ENCODE data around the gene RNFT2.

RNFT2 gene

GRCh38 chr12:116843085-116843484, 105.0 kb downstream of the RNFT2 start:
- no peak overlapping the region for H3K4me3 ChIP-seq
- TF ChIP-seq CTCF (IDR thresholded peaks at IDR 0.05), result no peak
- no peak for DNase-seq (ENCODE audit: low spot score)
- H3K27ac ChIP-seq, result no peak overlapping the region

- no peak for TF ChIP-seq CTCF (IDR thresholded peaks at IDR 0.05)
- Histone ChIP-seq H3K27ac (no peak overlapping the region), H3K4me3 (no peak overlapping the region)
- DNase-seq (ENCODE audit: low spot score), result no peak
These were observed 111.1 kb downstream of the RNFT2 start for GRCh38 chr12:116849216-116849615.

- H3K4me3 ChIP-seq, result no peak overlapping the region
- no peak for DNase-seq (ENCODE audit: low spot score)
- no peak overlapping the region for H3K27ac ChIP-seq
- no peak for TF ChIP-seq CTCF (IDR thresholded peaks at IDR 0.05)
These were observed 114.2 kb downstream of the RNFT2 start for GRCh38 chr12:116852303-116852702.

- DNase-seq (ENCODE audit: low spot score), result no peak
- H3K4me3 ChIP-seq, result no peak overlapping the region
- no peak overlapping the region for H3K27ac ChIP-seq
- TF ChIP-seq CTCF (IDR thresholded peaks at IDR 0.05), result no peak
These were observed 115.4 kb downstream of the RNFT2 start for GRCh38 chr12:116853507-116853906.

- no peak overlapping the region for H3K27ac ChIP-seq
- DNase-seq (ENCODE audit: low spot score), result no peak
- TF ChIP-seq CTCF (IDR thresholded peaks at IDR 0.05), result no peak
- H3K4me3 ChIP-seq, result no peak overlapping the region
These were observed 117.8 kb downstream of the RNFT2 start for GRCh38 chr12:116855744-116856470.

- no peak for TF ChIP-seq CTCF (IDR thresholded peaks at IDR 0.05)
- H3K27ac ChIP-seq, result no peak overlapping the region
These were observed 118.6 kb downstream of the RNFT2 start for GRCh38 chr12:116856729-116857128.

GRCh38 chr12:116859079-116859478, 121.0 kb downstream of the RNFT2 start:
- Histone ChIP-seq H3K27ac (no peak overlapping the region), H3K4me3 (no peak overlapping the region)
- DNase-seq (ENCODE audit: low spot score), result no peak
- no peak for TF ChIP-seq CTCF (IDR thresholded peaks at IDR 0.05)

More at GRCh38 chr12:116856729-116857128, 118.6 kb downstream of the RNFT2 start:
- no peak overlapping the region for H3K4me3 ChIP-seq
- no peak for DNase-seq (ENCODE audit: low spot score)
